GM12891 (cell line): Measurements from ENCODE around the gene ALX1. TPM values are rescaled to one million over a fixed set of nuclear protein-coding genes. Genes with fewer than 3 reads are reported as not detected.

ENCODE experiments used
- DNase-seq: peaks from one replicate; pipeline ENCODE4 v3.0.0; 2011; ENCODE audit warnings: low spot score; ENCODE audit not compliant: insufficient read length
- FAIRE-seq: peaks from 2 replicates; lab custom pipeline; 2011; peaks lifted over from hg19 to GRCh38; lab: Jason Lieb, UNC
- PAX5 ChIP-seq: IDR thresholded peaks from 2 replicates; pipeline ENCODE4 v1.6.1; 2011; ENCODE audit warnings: low read length, moderate library complexity, mild to moderate bottlenecking; ENCODE audit not compliant: insufficient read depth, severe bottlenecking
- POLR2A ChIP-seq: IDR thresholded peaks from 2 replicates; pipeline ENCODE4 v1.6.1; 2011; ENCODE audit warnings: low read depth, low read length, control low read depth
- POLR2AphosphoS5 ChIP-seq: IDR thresholded peaks from 2 replicates; pipeline ENCODE4 v1.6.1; 2011; ENCODE audit warnings: low read depth, low read length, control low read depth
- POU2F2 ChIP-seq: IDR thresholded peaks from 2 replicates; pipeline ENCODE4 v1.6.1; 2011; ENCODE audit warnings: low read depth, mild to moderate bottlenecking, control low read depth, low read length, moderate library complexity
- SPI1 ChIP-seq: IDR thresholded peaks from 2 replicates; pipeline ENCODE4 v1.6.1; 2011; ENCODE audit warnings: low read depth, low read length, control low read depth
- TAF1 ChIP-seq: IDR thresholded peaks from 2 replicates; pipeline ENCODE4 v1.6.1; 2011; ENCODE audit warnings: low read depth, low read length, control low read depth
- polyA plus RNA-seq: library from polyadenylated mRNA; unstranded; fragments of >200 nt; gene quantifications from one replicate; pipeline ENCODE4 v1.2.1, GENCODE V29; 2012; ENCODE audit warnings: low read depth, missing spikeins, inconsistent platforms; ENCODE audit not compliant: missing spikeins

ALX1 gene
- polyA plus RNA-seq, result not detected

DNA sequence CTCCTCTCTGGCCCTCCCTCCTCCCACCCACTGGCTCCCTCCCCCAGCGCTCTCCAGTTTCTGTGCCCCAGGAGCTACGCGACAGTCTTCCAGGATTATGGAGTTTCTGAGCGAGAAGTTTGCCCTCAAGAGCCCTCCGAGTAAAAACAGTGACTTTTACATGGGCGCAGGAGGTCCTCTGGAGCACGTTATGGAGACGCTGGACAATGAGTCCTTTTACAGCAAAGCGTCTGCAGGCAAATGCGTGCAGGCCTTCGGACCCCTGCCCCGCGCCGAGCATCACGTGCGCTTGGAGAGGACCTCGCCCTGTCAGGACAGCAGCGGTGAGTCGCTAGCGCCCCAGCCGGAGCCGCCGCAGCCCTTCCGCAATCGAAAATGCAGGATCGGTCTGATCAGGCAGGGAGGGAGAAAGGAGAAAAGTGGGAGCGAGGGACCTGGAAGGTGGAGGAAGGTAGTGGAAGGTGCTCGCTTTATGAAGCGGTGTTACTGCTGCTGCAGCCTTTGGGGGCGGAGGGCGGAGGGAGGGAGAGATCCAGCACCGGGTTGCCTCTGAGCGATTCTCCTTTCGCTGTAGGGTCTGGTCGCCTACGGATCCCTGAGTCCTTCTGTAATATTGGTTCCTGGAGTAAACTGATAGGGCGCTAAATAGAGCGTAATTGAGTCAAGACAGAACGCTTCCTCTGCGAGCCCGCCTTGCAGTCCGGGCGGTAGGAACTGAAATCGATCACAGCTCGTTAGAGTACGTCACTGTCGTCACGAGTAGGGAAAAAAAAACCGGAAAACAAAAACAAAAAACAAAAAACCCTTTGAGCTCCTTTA is at the start of gene ALX1:
Gene ALX1 (plus strand): TSS at position 56 of the 819 bp plus-strand sequence. CDS start 42 bp downstream, at position 98.
- FAIRE-seq (no peak), DNase-seq (no peak)

GRCh38 chr12:85237327-85237726 is 42.7 kb upstream of the ALX1 start:
- no peak for TF ChIP-seq TAF1
- no peak for TF ChIP-seq SPI1
- DNase-seq (no peak), FAIRE-seq (no peak)

More for the DNA sequence above, at the start of gene ALX1:
- TF ChIP-seq SPI1, result no peak
- TF ChIP-seq PAX5, result no peak
- TF ChIP-seq POLR2AphosphoS5, result no peak
- TF ChIP-seq TAF1, result no peak
- TF ChIP-seq POU2F2, result no peak
- TF ChIP-seq POLR2A, result no peak

- DNase-seq, result no peak
- FAIRE-seq, result no peak
- TF ChIP-seq POU2F2 (no peak), TAF1 (no peak), PAX5 (no peak), POLR2A (no peak), SPI1 (no peak), POLR2AphosphoS5 (no peak)
These were observed 35.5 kb upstream of the ALX1 start for GRCh38 chr12:85244561-85244960.

- peak; percentile 33 for FAIRE-seq
- TF ChIP-seq SPI1 (no peak), POLR2A (no peak), PAX5 (no peak), TAF1 (no peak), POU2F2 (no peak), POLR2AphosphoS5 (no peak)
- DNase-seq, result no peak
These were observed 26.2 kb upstream of the ALX1 start for GRCh38 chr12:85253853-85254252.

- no peak for TF ChIP-seq POLR2A
- TF ChIP-seq POU2F2, result no peak
- no peak for TF ChIP-seq PAX5
- TF ChIP-seq POLR2AphosphoS5, result no peak
- no peak for TF ChIP-seq TAF1
- TF ChIP-seq SPI1, result no peak
- no peak for DNase-seq
- no peak for FAIRE-seq
These were observed 22.3 kb upstream of the ALX1 start for GRCh38 chr12:85257671-85258070.

DNA sequence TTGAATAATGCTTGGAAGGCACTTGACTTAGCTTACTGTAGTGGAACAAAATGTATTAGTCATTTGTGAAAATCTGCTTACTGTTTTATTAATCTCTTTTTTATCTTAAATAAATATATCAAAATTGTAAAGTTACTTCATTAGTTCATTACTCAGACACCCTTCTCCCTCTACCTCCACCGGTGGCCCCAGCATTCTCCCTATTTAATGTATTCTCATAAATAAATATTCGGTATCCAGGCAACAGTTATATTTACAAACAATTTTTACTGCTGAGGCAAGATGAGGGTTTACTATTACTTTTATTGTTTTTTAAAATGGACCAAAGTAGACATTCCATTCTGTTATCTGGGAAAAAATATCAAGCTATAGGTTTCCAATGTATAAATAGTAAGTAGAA is 19.6 kb upstream of the ALX1 start:
- FAIRE-seq (no peak), DNase-seq (no peak)
- no peak for TF ChIP-seq POLR2AphosphoS5
- TF ChIP-seq PAX5, result no peak
- TF ChIP-seq TAF1, result no peak
- no peak for TF ChIP-seq POLR2A
- TF ChIP-seq POU2F2, result no peak
- TF ChIP-seq SPI1, result no peak

- DNase-seq, result no peak
- TF ChIP-seq POLR2A, result no peak
- TF ChIP-seq TAF1, result no peak
- TF ChIP-seq POU2F2, result no peak
- TF ChIP-seq POLR2AphosphoS5, result no peak
- TF ChIP-seq PAX5, result no peak
- TF ChIP-seq SPI1, result no peak
- FAIRE-seq, result no peak
These were observed 19.1 kb upstream of the ALX1 start for GRCh38 chr12:85260896-85261295.

GRCh38 chr12:85266356-85266755 is 13.7 kb upstream of the ALX1 start:
- TF ChIP-seq SPI1, result no peak
- no peak for TF ChIP-seq PAX5
- TF ChIP-seq POLR2A, result no peak
- no peak for TF ChIP-seq TAF1
- TF ChIP-seq POLR2AphosphoS5, result no peak
- TF ChIP-seq POU2F2, result no peak
- no peak for DNase-seq
- no peak for FAIRE-seq

DNA sequence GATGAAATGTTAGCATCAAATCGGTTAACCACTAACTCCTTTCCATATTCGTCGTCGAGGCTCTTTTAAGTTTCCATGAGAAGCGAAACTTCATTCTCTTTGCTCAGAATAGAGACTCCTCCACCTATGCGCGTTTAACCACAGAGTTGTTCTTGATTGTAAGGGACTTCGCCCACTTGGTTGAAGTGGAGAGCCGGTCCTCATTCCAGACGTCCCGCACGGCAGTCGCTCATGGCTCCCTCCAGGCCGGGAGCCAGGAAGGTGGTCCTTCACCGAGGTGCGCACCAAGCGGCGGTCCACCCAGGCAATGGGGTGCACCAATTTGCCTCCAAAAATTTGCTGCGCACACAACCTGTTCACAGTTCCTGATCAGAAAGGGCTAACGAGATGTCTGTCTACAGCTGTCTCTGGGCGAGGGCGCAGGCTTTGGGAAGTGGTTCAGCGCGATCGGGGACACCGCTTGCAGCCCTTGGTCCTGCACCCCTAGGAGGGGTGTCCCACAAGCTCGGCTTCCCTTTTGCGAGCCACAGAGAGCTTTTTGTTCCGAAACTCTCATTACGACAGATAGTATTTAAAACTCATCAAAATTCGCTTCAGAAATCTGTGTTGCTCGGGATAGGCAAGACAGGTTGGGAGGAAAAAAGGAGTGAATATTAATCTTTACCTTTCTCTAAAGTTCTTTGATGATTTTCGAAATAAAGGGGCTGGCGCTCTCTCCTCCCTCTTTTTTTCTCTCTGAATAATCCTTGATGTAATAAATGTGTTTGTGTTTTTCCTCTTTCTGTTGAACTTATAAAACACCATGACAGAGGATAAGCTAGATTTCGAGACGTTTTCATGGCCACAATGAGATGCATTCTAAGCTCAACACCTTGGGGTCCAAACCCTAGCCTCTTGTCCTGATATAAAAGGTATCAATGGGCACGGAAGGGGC is 6.4 kb upstream of the ALX1 start:
- DNase-seq (no peak), FAIRE-seq (no peak)
- TF ChIP-seq POU2F2 (no peak), POLR2A (no peak)
